Hepatocyte (in vitro differentiated cells): ENCODE data around the gene MANF. TPM values are rescaled to one million over a fixed set of nuclear protein-coding genes. Genes with fewer than 3 reads are reported as not detected.

ENCODE experiments used
- DNase-seq: peaks from one replicate; pipeline ENCODE4 v3.0.0-alpha.2; 2016; ENCODE audit warnings: low spot score
- H2AFZ ChIP-seq: fragments of 200-600 bp; sonication (generic); 2 replicates; pipeline ENCODE4 v1.6.0; 2016; ENCODE audit warnings: antibody characterized with exemption, mild to moderate bottlenecking
- H3K27ac ChIP-seq: fragments of 200-600 bp; sonication (generic); 2 replicates; pipeline ENCODE4 v1.5.1; 2016; ENCODE audit warnings: mild to moderate bottlenecking
- H3K27me3 ChIP-seq: fragments of 200-600 bp; sonication (generic); 2 replicates; pipeline ENCODE4 v1.6.1; 2016
- H3K36me3 ChIP-seq: fragments of 200-600 bp; sonication (generic); replicated peaks from 2 replicates; pipeline ENCODE4 v1.5.1; 2016; ENCODE audit warnings: low read depth; ENCODE audit not compliant: insufficient read depth
- H3K4me1 ChIP-seq: fragments of 200-600 bp; sonication (generic); 2 replicates; pipeline ENCODE4 v1.5.1; 2016; ENCODE audit warnings: mild to moderate bottlenecking, moderate library complexity; ENCODE audit not compliant: insufficient read depth
- H3K4me2 ChIP-seq: fragments of 200-600 bp; sonication (generic); 2 replicates; pipeline ENCODE4 v1.6.0; 2016
- H3K4me3 ChIP-seq: fragments of 200-600 bp; sonication (generic); 2 replicates; pipeline ENCODE4 v1.5.1; 2016; ENCODE audit warnings: mild to moderate bottlenecking
- H3K79me2 ChIP-seq: fragments of 200-600 bp; sonication (generic); 2 replicates; pipeline ENCODE4 v1.6.0; 2017; ENCODE audit warnings: mild to moderate bottlenecking
- H3K9me2 ChIP-seq: fragments of 200-600 bp; sonication (generic); replicated peaks from 2 replicates; pipeline ENCODE4 v1.6.0; 2017; ENCODE audit warnings: mild to moderate bottlenecking; ENCODE audit not compliant: insufficient read depth
- H3K9me3 ChIP-seq: fragments of 200-600 bp; sonication (generic); 2 replicates; pipeline ENCODE4 v1.5.1; 2016; ENCODE audit warnings: low read depth, mild to moderate bottlenecking
- H4K20me1 ChIP-seq: fragments of 200-600 bp; sonication (generic); 2 replicates; pipeline ENCODE4 v1.6.0; 2016; ENCODE audit warnings: mild to moderate bottlenecking; ENCODE audit not compliant: insufficient read depth, poor library complexity, severe bottlenecking
- EZH2 ChIP-seq: fragments of 200-600 bp; sonication (generic); IDR thresholded peaks from 2 replicates; pipeline ENCODE4 v1.6.1; 2016; ENCODE audit warnings: antibody characterized with exemption, mild to moderate bottlenecking, borderline replicate concordance
- EZH2phosphoT487 ChIP-seq: fragments of 200-600 bp; sonication (generic); IDR thresholded peaks from one replicate; pipeline ENCODE4 v1.6.1; 2018; ENCODE audit warnings: antibody characterized with exemption, mild to moderate bottlenecking, low read depth, moderate library complexity; ENCODE audit not compliant: unreplicated experiment, severe bottlenecking
- WGBS: methylation state at CpG from one replicate; pipeline ENCODE4 v1.1.6; 2016; ENCODE audit warnings: low lambda C conversion rate; ENCODE audit errors: missing lambda C conversion rate; 5-methylcytosine and 5-hydroxymethylcytosine counted together
- polyA plus RNA-seq: library from polyadenylated mRNA; unstranded; fragments of >200 nt; fragmentation: Nextera tagmentation; extraction: Ambion mirVana; gene quantifications from 2 replicates; pipeline ENCODE4 v1.2.1, GENCODE V29; 2016
- total RNA-seq: library from RNA; depleted of rRNA; stranded (reverse); fragments of >200 nt; gene quantifications from 2 replicates; pipeline ENCODE4 v1.2.3, GENCODE V29; 2014
- TF ChIP-seq, protein P1 (sequence below): fragments of 200-600 bp; sonication (generic); IDR thresholded peaks from 2 replicates; pipeline ENCODE4 v1.5.1; 2016; ENCODE audit warnings: antibody characterized with exemption, mild to moderate bottlenecking; ENCODE audit not compliant: poor library complexity

The MANF gene
- total and polyA plus RNA-seq, 2 experiments from 2014 or later: 178 to 225 TPM

DNA sequence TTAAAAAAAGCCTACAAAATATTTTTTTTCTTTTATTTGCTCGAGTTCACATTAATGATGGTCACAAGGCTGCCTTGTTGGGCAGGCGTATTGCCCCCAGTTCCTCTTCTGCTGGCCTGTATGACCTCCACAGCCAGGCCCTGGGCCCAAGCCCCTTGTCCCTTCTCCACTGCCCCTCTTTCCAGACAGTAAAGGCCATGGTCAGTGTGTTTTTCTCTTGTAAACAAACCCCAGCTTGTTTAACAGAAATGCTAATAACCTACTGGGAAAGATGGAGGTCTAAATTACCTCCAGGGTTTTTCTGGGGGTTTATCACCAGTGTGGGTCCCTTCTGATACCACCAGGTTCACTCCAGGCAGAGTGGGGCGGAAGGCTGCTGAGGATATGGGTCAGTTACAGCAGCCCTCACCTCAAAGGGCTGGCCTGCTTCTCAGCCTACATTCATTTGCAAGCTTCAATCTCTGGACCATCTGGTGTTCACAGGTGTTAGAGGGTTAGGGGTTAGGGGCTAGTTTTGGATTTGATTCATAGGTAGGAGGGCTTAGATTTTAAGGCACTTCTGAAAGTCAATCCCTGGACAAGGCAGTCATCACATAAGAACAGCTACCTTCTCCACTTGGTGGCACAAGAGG, 2.0 kb upstream of the MANF start:
- no peak for DNase-seq
- WGBS: 100% methylated on average over 3 of the region's 3 CpGs
- H3K79me2 ChIP-seq: peaks cover 45% of the 10 kb centered on the region
- peaks cover 27% of the 10 kb centered on the region for H3K4me1 ChIP-seq
- peaks cover 14% of the 10 kb centered on the region for H4K20me1 ChIP-seq
- H3K4me3 ChIP-seq: no peak overlapping the region
- no peak for TF ChIP-seq EZH2
- no peak for TF ChIP-seq EZH2phosphoT487
- TF ChIP-seq, protein P1, sequence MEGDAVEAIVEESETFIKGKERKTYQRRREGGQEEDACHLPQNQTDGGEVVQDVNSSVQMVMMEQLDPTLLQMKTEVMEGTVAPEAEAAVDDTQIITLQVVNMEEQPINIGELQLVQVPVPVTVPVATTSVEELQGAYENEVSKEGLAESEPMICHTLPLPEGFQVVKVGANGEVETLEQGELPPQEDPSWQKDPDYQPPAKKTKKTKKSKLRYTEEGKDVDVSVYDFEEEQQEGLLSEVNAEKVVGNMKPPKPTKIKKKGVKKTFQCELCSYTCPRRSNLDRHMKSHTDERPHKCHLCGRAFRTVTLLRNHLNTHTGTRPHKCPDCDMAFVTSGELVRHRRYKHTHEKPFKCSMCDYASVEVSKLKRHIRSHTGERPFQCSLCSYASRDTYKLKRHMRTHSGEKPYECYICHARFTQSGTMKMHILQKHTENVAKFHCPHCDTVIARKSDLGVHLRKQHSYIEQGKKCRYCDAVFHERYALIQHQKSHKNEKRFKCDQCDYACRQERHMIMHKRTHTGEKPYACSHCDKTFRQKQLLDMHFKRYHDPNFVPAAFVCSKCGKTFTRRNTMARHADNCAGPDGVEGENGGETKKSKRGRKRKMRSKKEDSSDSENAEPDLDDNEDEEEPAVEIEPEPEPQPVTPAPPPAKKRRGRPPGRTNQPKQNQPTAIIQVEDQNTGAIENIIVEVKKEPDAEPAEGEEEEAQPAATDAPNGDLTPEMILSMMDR: no peak
- H3K27ac ChIP-seq: no peak overlapping the region
- H3K4me2 ChIP-seq: peak overlapping the region; percentile 84
- no peaks in the 10 kb centered on the region for H3K9me2 ChIP-seq
- H2AFZ ChIP-seq: no peak overlapping the region
- H3K36me3 ChIP-seq: no peaks in the 10 kb centered on the region
- no peaks in the 10 kb centered on the region for H3K9me3 ChIP-seq
- H3K27me3 ChIP-seq: no peaks in the 10 kb centered on the region

DNA sequence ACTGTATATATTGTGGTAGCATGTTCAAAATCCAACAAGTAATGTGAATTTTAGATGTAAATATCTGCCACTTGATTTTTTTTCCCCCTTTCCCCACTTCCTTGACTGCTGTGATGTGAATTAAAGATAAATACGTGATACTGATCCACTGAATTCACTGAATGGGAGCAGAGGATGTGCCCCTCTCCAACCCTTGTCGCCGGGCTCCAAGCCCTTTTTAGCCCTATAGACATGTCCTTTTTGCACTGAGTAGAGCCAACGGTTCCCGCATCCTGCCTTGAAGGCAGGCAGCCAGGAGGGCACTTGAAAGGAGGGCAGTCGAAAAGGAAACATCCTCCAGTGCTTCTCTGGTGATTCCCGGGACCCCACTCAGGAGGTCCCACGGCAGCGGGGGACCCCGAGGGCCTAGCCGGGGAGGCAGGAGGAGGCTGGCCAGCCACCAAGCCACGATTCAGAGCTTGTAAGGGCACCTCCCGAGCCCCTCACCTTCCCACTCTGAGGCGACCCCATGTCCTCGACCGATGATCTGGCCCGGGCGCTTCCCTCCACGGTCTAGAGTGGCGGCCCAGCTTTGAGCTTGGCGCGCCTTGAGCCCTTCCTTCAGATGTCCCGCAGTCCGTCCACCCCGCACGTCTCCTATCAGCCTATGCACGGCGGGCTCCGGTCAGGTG, 901 bp upstream of the MANF start:
- DNase-seq: peak; percentile 63
- Histone ChIP-seq H3K4me2 (peak overlapping the region; percentile 84), H3K9me2 (no peaks in the 10 kb centered on the region), H3K4me1 (peaks cover 31% of the 10 kb centered on the region), H3K36me3 (no peaks in the 10 kb centered on the region), H2AFZ (peak overlapping the region; percentile 79), H3K9me3 (no peaks in the 10 kb centered on the region), H3K27me3 (no peaks in the 10 kb centered on the region), H4K20me1 (peaks cover 23% of the 10 kb centered on the region), H3K4me3 (peak overlapping the region; percentile 65), H3K27ac (peak overlapping the region; percentile 96), H3K79me2 (peaks cover 48% of the 10 kb centered on the region)
- 1% methylated on average over 29 of the region's 29 CpGs for WGBS
- TF ChIP-seq EZH2phosphoT487 (no peak), EZH2 (no peak)
- TF ChIP-seq, protein P1: no peak

DNA sequence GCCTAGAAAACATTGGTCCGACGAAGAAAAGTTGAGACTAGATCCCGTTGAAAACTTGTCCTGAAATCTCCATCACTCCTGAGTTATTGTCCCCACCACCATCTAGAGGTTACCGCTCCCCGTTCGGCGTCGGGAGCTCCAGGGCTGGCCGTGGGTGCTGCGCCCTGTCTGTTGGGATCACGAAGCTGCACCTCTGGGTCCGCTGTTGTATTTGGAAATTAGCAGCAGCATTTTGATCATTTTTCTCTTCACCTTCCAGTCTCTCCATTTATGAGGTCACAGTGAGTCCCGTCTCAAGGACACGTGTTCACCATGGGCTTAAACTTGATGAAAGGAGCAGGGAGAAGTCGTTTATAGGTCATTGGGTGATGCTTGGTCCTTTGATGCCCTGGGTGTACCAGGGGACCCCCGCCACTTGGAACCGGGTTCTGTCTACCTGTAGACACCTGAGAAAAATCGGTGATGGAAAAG, 565 bp downstream of the MANF start:
- peak overlapping the region; percentile 51 for H3K27ac ChIP-seq
- no peaks in the 10 kb centered on the region for H3K36me3 ChIP-seq
- WGBS: 5% methylated on average over 18 of the region's 18 CpGs
- H3K4me1 ChIP-seq: peaks cover 41% of the 10 kb centered on the region
- TF ChIP-seq EZH2: no peak
- no peak for TF ChIP-seq EZH2phosphoT487
- TF ChIP-seq, protein P1: no peak
- DNase-seq: no peak
- no peaks in the 10 kb centered on the region for H3K27me3 ChIP-seq
- no peaks in the 10 kb centered on the region for H3K9me3 ChIP-seq
- peak overlapping the region; percentile 10 for H2AFZ ChIP-seq
- H3K4me2 ChIP-seq: peak overlapping the region; percentile 85
- peaks cover 23% of the 10 kb centered on the region for H4K20me1 ChIP-seq
- H3K4me3 ChIP-seq: peak overlapping the region; percentile 47
- H3K9me2 ChIP-seq: no peaks in the 10 kb centered on the region
- H3K79me2 ChIP-seq: peaks cover 56% of the 10 kb centered on the region
